Kidney glomerular epithelial cell (primary cell): ENCODE data around the gene UBA1.

Experiments
- DNase-seq: peaks from one replicate; lab custom pipeline; 2025; lab: John Stamatoyannopoulos, UW

Gene UBA1

DNA sequence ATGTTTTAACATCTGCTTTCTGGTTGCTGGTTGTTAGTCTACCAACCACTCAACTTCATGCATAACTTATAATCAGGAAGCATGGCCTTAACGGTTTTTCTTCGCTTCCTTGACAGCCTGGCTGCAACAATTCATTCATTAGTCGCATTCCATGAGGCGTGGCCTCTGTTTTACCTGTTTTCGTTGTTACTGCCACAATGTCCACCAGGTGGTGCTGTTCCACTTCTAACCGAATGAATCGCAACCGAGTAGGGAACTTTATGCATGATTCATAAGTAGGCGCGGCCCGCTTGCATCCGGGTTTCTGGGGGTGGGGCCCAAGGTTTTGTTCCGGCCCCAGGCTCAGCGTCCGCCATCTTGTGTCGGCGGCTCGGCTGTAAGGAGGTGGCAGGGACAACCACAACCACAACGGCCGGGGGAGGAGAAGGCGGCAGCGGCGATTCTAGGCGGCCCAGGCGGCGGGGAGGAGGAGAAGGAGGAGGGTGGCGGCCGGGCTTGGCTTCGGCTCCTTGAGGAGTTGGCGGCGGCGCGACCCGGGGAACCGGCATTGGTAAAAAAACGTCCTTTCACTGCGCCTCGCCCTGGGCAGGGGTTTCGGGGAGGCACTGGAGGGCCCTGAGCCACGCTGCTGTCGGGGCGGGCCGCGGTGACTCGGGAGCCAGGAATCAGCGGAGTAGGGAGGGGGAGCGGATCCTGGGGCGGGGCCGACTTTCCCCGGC lies at the start of gene UBA1:
UBA1 (plus strand) TSS at position 355 of the 719 bp plus-strand sequence. CDS start 4,974 bp downstream, outside the sequence.
- DNase-seq = peak; percentile 92

DNA sequence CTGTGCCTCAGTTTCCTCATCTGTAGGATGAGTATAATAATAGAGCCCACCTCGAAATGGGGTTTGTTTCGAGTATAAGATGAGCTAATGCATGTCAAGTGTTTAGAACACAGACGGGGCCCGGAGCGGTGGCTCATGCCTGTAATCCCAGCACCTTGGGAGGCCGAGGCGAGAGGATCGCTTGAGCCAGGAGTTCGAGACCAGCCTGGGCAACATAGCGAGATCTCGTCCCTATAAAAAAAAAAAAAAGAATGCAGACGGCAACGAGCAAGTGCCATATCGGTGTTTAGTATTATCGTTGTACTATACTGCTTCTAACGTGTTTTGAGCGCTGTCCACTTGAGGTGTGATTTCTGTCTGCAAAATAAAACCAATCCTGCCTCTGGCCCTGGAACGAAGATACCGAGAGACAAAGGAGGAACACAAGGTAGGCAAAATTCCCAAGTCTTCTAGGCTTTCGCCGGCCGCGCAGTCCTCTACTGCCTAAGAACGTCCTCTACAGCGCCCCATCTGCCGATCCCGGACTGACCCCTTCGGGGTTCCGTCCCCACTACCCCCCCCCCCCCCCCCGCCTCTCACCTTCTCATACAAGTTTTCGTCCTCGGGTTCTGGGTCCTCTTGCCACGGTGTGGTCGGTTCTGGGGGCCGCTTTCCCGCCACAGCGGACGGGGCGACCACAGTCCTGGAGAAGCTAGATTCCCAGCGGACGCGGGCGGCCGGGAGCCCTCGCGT lies 49.6 kb upstream of the UBA1 start:
- peak; percentile 1 for DNase-seq

DNA sequence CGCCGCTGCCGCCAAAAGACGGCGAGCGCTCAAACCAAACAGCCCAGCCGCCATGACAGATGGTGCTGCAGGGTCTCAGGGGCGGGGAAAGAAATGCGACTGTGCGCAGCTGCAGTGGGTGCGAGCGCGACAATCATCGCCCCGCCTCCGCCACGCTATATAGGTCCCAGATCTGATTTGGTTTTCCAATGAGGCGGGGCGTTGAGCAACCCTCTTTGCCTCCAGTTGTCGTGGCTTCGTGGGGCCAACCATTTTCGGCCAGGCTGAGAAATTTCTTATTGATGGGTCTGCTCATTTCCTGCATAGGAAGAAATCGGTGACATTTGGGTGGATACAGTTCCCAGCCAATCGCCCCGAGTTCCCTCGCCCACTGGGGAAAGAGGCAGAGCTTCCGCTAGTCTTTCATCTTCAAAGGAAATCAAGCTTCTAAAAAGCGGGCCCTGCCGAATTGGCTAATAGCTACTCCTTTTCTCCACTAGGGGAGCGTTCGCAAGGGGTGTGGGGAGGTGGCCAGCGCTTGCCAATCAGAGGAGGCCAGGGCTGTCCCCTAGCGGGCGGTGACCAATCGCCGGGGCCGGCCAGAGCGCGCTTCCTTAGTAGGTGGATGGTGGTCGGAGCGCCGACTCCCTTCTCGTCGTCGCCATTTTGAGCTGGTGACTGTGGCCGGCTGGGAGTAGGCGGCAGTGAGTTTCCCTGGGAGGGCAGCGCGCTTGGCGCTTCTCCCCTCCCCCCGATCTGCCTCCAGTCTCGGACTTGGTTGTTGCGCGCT lies 48.8 kb upstream of the UBA1 start, which contains the start of the genes NDUFB11 and RBM10:
NDUFB11 (minus strand) TSS at position 77 of the 769 bp plus-strand sequence; CDS start at position 54, 23 bp downstream.
RBM10 (plus strand) TSS at position 596 of the 769 bp plus-strand sequence. CDS start 2,261 bp downstream, outside the sequence.
- peak; percentile 72 for DNase-seq

DNA sequence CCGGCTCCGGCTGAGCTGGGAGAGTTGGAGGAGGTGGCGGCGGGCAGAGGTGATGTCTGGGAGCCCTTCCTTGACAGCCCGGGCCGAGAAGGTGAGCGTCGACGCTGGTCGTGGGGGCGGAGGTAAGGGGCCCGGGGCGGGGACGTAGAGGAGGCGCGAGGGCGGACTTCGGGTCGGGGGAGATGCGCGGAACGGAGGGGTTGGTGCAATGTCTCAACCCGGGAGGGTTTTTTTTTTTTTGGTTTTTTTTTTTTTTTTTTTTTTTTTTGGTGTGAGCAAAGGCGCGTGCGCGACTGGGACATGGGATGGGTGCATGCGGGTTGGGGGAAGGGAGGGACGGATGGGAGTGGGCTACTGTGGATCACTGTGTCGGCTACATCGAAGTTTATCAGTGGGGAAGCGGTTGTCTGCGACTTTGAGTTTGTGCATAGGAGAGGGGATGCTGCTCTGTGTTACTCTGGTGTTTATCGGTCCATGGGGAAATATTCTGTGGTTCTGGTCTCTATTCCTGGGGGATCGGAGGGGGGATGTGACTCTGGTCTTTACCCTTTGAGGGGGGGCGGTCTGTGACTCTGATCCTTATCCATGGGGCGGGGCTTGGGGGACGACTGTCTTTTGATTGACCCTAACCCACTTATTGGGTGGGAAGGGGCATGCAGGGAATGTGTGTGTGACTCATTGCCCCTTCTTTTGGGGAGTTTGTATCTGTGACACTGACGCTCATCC lies 48.1 kb upstream of the UBA1 start:
- no peak for DNase-seq

DNA sequence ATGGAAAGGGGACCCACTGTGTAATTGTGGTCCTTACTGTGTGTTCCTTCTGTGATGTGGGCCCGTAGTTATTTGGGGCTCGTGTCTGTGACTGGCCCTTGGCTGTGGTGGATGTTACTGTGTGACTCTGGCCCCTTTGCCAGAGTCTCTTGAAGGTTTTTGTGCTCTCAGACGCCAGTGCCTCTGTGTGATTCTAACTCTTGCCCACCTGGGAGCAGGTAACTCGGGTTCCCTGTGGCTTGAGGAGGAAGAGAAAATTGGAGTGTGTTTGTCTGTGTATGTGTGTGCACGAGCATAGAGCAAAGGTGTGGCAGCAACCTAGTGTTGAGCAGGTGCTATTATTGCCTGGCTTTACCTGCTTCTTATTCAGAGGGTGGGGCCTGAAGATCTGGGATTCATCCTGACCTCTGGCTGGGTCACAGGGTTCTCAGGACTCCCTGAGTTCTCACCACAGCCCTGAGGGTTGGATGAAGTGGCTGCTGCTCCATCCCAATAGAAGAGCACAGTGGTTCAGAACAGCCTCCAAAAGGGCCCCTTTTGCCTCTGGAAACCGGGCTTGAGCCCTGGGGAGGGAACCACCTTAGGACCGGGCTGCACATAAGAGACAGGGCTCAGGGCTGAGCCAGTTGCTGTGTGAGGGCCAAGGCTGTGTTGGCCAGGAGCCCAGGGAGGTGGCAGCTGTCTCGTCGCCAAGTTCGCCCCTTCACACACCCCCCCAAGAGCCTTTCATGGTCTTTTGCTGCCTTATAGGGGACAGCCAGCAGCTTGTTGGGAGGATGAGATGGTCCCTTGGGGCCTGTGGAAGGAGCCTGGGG lies 47.3 kb upstream of the UBA1 start:
- no peak for DNase-seq

DNA sequence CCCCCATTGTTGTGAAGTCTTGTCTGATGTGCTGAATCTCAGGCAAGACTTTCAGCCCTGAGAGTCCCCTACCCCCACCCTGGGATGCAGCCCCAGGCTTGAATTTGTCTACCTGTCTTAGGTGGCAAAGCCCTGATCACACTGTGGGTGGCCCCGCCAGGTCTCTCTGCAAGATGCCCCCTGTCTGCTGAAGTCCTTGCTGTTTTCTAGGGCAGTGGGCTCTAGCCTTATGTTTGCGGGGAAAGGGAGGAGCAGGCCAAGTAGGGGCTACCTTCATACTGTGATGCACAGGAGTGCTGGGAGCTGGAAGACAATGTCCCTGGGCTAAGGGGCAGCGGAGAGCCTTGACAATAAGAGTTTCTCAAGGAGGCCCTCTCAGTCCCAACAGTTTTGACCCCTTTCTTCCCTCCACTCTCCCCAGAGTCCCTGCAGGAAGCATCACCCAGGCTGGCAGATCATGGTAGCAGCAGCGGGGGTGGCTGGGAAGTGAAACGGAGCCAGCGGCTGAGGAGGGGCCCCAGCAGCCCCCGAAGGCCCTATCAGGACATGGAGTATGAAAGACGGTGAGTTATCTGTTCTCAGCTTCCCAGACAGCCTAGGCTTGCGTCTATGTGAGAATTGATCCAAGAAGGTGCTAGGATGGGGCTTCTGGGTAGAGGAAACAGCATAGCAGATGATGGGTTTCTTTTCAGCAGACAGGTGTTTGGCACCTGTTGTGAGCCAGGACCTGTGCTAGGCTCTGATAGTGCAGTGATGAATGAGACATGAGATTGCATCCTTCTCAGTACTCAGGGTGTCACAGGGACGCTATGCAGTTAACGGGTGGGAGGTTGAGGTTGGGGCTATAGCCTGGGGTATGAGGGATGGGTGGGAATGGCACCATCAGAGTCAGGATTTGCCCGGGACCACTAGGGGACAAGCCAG lies 46.4 kb upstream of the UBA1 start:
- DNase-seq = no peak

DNA sequence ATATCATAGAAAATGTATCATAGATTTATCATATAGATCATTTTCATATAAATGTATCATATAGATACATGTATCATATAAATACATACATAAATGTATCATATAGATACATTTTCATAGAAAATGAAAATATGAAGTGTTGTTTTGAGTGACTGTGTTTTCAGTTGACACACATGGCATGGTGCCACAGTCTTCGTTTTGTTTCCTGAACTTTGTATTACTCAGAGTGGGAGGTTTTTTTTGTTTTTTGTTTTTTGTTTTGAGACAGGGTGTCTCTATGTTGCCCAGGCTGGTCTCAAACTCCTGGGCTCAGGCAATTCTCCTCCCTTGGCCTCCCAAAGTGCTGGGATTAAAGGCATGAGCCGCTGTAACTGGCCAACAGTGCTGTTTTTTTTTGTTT lies 44.7 kb upstream of the UBA1 start:
- DNase-seq = no peak

GRCh38 chrX:47151435-47151834 lies 42.2 kb upstream of the UBA1 start:
- DNase-seq = no peak

GRCh38 chrX:47156611-47157520 lies 36.8 kb upstream of the UBA1 start:
- DNase-seq = no peak

- no peak for DNase-seq
Observed at GRCh38 chrX:47158131-47158530, 35.5 kb upstream of the UBA1 start.

DNA sequence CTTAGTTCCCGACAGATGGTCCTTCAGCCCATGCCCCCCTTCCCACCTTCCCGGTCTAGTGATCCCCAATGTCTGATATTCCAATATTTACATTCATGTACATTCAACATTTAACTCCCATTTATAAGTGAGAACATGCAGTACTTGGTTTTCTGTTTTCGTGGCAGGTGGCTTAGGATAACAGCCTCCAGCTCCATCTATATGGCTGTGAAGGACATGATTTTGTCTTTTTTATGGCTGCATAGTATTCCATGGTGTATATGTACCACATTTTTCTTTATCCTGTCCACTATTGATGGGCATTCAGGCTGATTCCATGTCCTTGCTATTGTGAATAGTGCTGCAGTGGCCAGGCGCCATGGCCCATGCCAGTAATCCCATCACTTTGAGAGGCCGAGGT lies 34.8 kb upstream of the UBA1 start:
- DNase-seq = no peak

- DNase-seq = no peak
Observed at GRCh38 chrX:47160781-47161180, 32.8 kb upstream of the UBA1 start.

GRCh38 chrX:47162927-47163583 lies 30.6 kb upstream of the UBA1 start:
- no peak for DNase-seq

DNA sequence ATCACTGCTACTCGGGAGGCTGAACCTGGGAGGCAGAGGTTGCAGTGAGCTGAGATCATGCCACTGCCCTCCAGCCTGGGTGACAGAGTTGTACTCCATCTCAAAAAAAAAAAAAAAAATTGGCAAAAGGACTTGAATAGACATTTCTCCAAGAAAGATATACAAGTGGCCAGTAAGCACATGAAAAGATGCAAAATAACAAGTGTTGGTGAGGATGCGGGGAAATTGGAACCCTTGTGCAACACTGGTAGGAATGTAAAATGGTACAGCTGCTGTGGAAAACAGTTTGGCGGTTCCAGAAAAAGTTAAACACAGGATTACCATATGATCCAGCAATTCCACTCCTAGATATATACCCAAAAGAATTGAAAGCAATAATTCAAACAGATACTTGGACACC lies 29.2 kb upstream of the UBA1 start:
- DNase-seq = no peak

DNA sequence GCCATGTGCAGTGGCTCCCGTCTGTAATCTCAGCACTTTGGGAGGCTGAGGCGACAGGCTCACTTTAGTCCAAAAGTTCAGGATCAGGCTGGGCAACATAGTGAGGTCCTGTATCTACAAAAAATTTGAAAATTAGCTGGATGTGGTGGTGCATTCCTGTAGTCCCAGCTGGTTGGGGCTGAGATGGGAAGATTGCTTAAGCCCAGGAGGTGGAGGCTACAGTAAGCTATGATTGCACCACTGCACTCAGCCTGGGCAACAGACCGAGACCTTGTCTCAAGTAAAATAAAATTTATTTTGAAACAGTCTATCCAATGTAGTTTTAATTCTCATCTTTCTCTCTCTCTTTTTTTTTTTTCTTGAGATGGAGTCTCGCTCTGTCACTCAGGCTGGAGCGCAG lies 27.5 kb upstream of the UBA1 start:
- DNase-seq = peak; percentile 10

DNA sequence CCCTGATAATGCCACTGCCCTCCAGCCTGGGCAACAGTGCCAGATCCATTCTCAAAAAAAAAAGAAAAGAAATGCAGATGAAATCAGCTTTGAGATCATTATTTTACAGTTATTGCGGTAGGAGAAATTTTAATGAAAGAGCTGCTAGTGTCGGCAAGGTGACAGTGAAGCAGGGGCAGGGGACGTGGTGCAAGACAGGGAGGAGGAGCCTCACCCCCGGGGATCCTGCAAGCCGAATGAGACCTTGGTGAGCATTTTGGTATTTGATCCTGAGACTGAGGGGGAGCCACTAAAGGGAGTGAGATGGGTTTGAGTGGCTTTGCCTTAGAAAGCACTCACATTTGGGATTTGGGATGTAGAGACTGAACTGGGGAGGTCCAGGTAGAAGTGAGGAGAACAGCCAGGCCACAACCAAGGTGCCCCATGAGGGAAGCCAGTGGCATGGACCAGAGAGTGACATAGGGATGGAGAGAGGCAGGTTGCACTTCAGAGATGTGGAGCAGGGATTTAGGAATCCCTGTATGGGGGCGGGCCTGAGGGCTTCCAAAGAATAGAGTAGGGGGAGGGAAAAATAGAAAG lies 25.0 kb upstream of the UBA1 start:
- DNase-seq = no peak

GRCh38 chrX:47169273-47169672 lies 24.4 kb upstream of the UBA1 start:
- no peak for DNase-seq
